Fibroblast of the aortic adventitia (primary cell): Measurements from ENCODE around the gene FRMD3. TPM values are rescaled to one million over a fixed set of nuclear protein-coding genes. Genes with fewer than 3 reads are reported as not detected.

ENCODE experiments used
- DNase-seq: peaks from one replicate; pipeline ENCODE4 v3.0.0-alpha.2; 2010; ENCODE audit warnings: low read depth
- H3K4me3 ChIP-seq: 2 replicates; pipeline ENCODE4 v1.5.1; 2011; ENCODE audit warnings: low read depth, mild to moderate bottlenecking, control low read depth, low read length, moderate library complexity
- CTCF ChIP-seq: IDR thresholded peaks from 2 replicates; pipeline ENCODE4 v1.5.1; 2011; ENCODE audit warnings: mild to moderate bottlenecking, low read length, control low read depth, inconsistent platforms; ENCODE audit not compliant: insufficient read depth
- total RNA-seq: library from RNA; depleted of rRNA; stranded (reverse); fragments of >200 nt; gene quantifications from 2 replicates; pipeline ENCODE4 v1.2.3, GENCODE V29; 2012; ENCODE audit warnings: low replicate concordance

Gene FRMD3
- total RNA-seq, 1 donor, result 4.8 TPM

GRCh38 chr9:83479765-83480164 lies 58.4 kb downstream of the FRMD3 start:
- no peak overlapping the region for H3K4me3 ChIP-seq
- no peak for DNase-seq
- no peak for TF ChIP-seq CTCF

DNA sequence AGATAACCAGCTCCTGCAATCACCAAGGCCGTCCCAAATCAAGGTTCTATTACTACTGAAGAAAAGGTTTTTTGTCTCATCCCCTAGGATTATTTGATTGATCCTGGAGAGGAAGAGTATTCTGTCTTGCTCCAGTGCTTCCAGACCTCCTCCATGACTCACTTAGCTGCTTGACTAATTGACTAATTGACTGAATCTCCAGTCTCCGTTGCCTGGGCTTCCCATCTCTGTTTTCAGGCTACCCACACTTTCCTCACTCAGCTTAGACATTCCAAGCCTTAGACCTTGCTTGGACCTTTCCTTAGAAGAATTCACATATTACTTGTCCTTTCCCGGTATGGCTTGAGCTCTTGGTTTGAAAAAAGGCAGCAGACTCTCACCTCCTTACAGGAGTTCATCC lies 60.6 kb downstream of the FRMD3 start:
- TF ChIP-seq CTCF, result no peak
- DNase-seq, result no peak
- H3K4me3 ChIP-seq, result no peak overlapping the region

DNA sequence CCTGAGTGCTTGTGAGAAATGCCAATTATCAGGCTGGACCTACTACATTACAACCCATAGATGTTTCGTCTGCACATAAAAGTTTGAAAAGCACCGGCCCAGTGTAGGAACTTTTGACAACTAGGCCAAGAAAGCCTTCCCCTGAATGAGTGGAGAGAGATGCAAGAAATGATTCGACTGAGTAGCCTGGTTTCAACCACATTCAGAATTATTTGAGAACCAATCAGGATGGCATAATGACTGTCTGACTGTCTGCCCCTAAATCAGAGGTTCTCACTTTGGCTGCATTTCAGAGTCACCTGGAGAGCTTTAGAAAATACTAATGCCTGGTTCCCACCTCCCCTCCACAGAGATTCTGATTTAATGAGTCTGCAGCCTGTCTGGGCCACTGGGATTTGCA lies 61.1 kb downstream of the FRMD3 start:
- DNase-seq, result no peak
- TF ChIP-seq CTCF, result no peak
- no peak overlapping the region for H3K4me3 ChIP-seq

DNA sequence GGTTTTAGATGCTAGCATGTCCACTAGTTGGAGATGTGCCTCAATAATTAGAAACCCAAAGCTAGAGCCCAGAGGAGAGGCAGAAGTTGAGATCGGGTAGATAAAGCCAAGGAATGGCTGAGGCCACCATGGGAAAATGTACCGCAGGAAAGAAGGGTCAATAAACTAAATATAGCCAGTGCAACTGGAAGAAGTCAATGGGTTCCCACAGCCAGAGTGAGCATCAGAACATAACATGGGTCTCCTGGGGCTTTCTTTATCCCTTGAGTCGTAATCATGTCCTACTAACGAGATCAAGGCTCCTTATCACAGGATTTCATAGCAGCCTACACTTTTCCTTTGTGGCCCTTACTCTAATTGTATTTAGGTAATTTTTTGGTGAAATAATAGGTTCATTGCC lies 61.7 kb downstream of the FRMD3 start:
- no peak for TF ChIP-seq CTCF
- no peak overlapping the region for H3K4me3 ChIP-seq
- DNase-seq, result no peak

GRCh38 chr9:83475741-83476140 lies 62.5 kb downstream of the FRMD3 start:
- no peak for DNase-seq
- TF ChIP-seq CTCF, result no peak
- no peak overlapping the region for H3K4me3 ChIP-seq

DNA sequence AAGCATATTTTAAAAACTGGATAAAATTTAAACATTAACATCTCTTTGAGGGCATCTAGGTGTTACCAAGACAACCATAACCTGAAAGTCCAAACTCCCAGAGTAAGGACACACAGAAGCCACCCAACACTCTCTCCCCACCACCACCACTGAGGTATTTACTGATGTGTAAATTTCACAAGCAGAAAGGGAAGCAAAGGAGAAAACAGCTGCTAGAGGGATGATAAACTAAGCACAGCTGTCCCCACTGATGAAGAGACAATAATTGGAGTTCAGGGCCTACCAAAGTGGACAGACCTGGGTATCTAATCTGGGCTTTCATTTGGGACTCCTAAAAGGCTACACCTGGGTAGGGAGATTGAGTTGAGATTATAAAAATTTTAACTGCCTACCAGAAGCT lies 63.6 kb downstream of the FRMD3 start:
- no peak overlapping the region for H3K4me3 ChIP-seq
- no peak for TF ChIP-seq CTCF
- DNase-seq, result no peak

GRCh38 chr9:83473488-83473971 lies 64.7 kb downstream of the FRMD3 start:
- TF ChIP-seq CTCF, result no peak
- no peak overlapping the region for H3K4me3 ChIP-seq
- DNase-seq, result peak; percentile 34
